Measurements from ENCODE around the gene DNAJB11.

GRCh38 chr3:186605078-186605477, 34.6 kb downstream of the DNAJB11 start:
- TF ChIP-seq POLR2A (IDR thresholded peaks at IDR 0.05) (no peak), CTCF (IDR thresholded peaks at IDR 0.05) (no peak)

Measured in lower leg skin (tissue), 3 donors.